Trophoblast cell (in vitro differentiated cells and primary cell): ENCODE results near the gene DLX2.
A peak's percentile ranks its signal among the peaks of the same experiment; 100 is the strongest.

ENCODE experiments used
- DNase-seq, 2 donors: peaks; one replicate each; pipeline ENCODE4 v3.0.0-alpha.2; 2016
- H2AFZ ChIP-seq: 2 replicates; pipeline ENCODE4 v1.6.1; 2013; ENCODE audit warnings: low read length, moderate library complexity, mild to moderate bottlenecking; ENCODE audit not compliant: insufficient read depth, poor library complexity
- H2AK5ac ChIP-seq: 2 replicates; pipeline ENCODE4 v1.6.1; 2013; ENCODE audit warnings: mild to moderate bottlenecking, low read length
- H2BK120ac ChIP-seq: 2 replicates; pipeline ENCODE4 v1.6.1; 2013; ENCODE audit warnings: low read length, mild to moderate bottlenecking, moderate library complexity; ENCODE audit not compliant: insufficient read depth, poor library complexity
- H2BK12ac ChIP-seq: 2 replicates; pipeline ENCODE4 v1.6.1; 2013; ENCODE audit warnings: mild to moderate bottlenecking, low read length, moderate library complexity
- H2BK5ac ChIP-seq: 2 replicates; pipeline ENCODE4 v1.6.1; 2013; ENCODE audit warnings: low read length, low read depth, moderate library complexity, mild to moderate bottlenecking; ENCODE audit not compliant: poor library complexity
- H3K14ac ChIP-seq: 2 replicates; pipeline ENCODE4 v1.6.1; 2013; ENCODE audit warnings: mild to moderate bottlenecking, low read length
- H3K18ac ChIP-seq: 2 replicates; pipeline ENCODE4 v1.6.1; 2013; ENCODE audit warnings: mild to moderate bottlenecking, low read length
- H3K23ac ChIP-seq: 2 replicates; pipeline ENCODE4 v1.6.1; 2013; ENCODE audit warnings: low read length
- H3K27ac ChIP-seq: 2 replicates; pipeline ENCODE4 v1.5.1; 2013; ENCODE audit warnings: low read depth, mild to moderate bottlenecking, inconsistent platforms, low read length, moderate library complexity
- H3K27me3 ChIP-seq: 2 replicates; pipeline ENCODE4 v1.6.1; 2013; ENCODE audit warnings: inconsistent platforms, mild to moderate bottlenecking, low read length, moderate library complexity; ENCODE audit not compliant: insufficient read depth
- H3K36me3 ChIP-seq, 2 experiments: 1 replicate in 1 of 2; 2 replicates in 1 of 2; pipeline ENCODE4 v1.6.1; 2013; ENCODE audit warnings: low read length in 2 of 2, mild to moderate bottlenecking in 2 of 2, moderate library complexity in 1 of 2; ENCODE audit not compliant: insufficient read depth in 2 of 2, control insufficient read depth in 1 of 2
- H3K4ac ChIP-seq: 2 replicates; pipeline ENCODE4 v1.6.1; 2013; ENCODE audit warnings: low read depth, mild to moderate bottlenecking, low read length, moderate library complexity
- H3K4me1 ChIP-seq, 2 experiments: 1 replicate in 1 of 2; 2 replicates in 1 of 2; pipeline ENCODE4 v1.6.1; 2013; ENCODE audit warnings: low read length in 2 of 2, mild to moderate bottlenecking in 2 of 2, moderate library complexity in 1 of 2; ENCODE audit not compliant: insufficient read depth in 2 of 2, control insufficient read depth in 1 of 2
- H3K4me2 ChIP-seq: 2 replicates; pipeline ENCODE4 v1.6.1; 2013; ENCODE audit warnings: inconsistent platforms, mild to moderate bottlenecking, low read length, moderate library complexity
- H3K4me3 ChIP-seq: 2 replicates; pipeline ENCODE4 v1.5.1; 2013; ENCODE audit warnings: mild to moderate bottlenecking, low read depth, low read length, inconsistent platforms
- H3K79me1 ChIP-seq: one replicate; pipeline ENCODE4 v1.6.1; 2013; ENCODE audit warnings: low read length
- H3K79me2 ChIP-seq: 2 replicates; pipeline ENCODE4 v1.6.1; 2013; ENCODE audit warnings: low read length, mild to moderate bottlenecking; ENCODE audit not compliant: control insufficient read depth, insufficient read depth, poor library complexity
- H3K9ac ChIP-seq: 2 replicates; pipeline ENCODE4 v1.6.1; 2013; ENCODE audit warnings: mild to moderate bottlenecking, low read length
- H3K9me3 ChIP-seq: 2 replicates; pipeline ENCODE4 v1.6.1; 2013; ENCODE audit warnings: low read depth, mild to moderate bottlenecking, control low read depth, inconsistent platforms, low read length; ENCODE audit not compliant: insufficient read depth
- H4K12ac ChIP-seq: 2 replicates; pipeline ENCODE4 v1.6.1; 2013; ENCODE audit warnings: low read depth, mild to moderate bottlenecking, low read length, moderate library complexity
- H4K8ac ChIP-seq: 2 replicates; pipeline ENCODE4 v1.6.1; 2013; ENCODE audit warnings: low read depth, mild to moderate bottlenecking, low read length, moderate library complexity
- H4K91ac ChIP-seq: one replicate; pipeline ENCODE4 v1.6.1; 2013; ENCODE audit warnings: low read depth, mild to moderate bottlenecking, low read length, moderate library complexity
- WGBS: extraction: QIAGEN DNeasy Blood & Tissue Kit; methylation state at CpG from one replicate; pipeline ENCODE4 v1.1.7; 2013; ENCODE audit warnings: missing lambda C conversion rate; ENCODE audit not compliant: insufficient read length, insufficient coverage; ENCODE audit errors: extremely low coverage; 5-methylcytosine and 5-hydroxymethylcytosine counted together

Gene DLX2

GRCh38 chr2:172113617-172114016 is 10.9 kb upstream of the DLX2 start:
- no peak for DNase-seq
- Histone ChIP-seq H2BK5ac (no peak overlapping the region), H4K8ac (no peak overlapping the region), H3K18ac (no peak overlapping the region), H3K4me2 (no peak overlapping the region), H3K27me3 (no peaks in the 10 kb centered on the region), H3K9ac (no peak overlapping the region), H3K9me3 (no peaks in the 10 kb centered on the region), H3K14ac (no peak overlapping the region), H3K4me1 (peaks cover 8 to 9% of the 10 kb centered on the region in 2 experiments), H2BK120ac (no peak overlapping the region), H2BK12ac (no peak overlapping the region), H3K4ac (no peak overlapping the region), H4K12ac (no peak overlapping the region), H2AK5ac (no peak overlapping the region), H3K79me1 (no peaks in the 10 kb centered on the region), H3K79me2 (no peaks in the 10 kb centered on the region), H3K27ac (no peak overlapping the region), H3K4me3 (no peak overlapping the region), H4K91ac (no peak overlapping the region), H3K36me3 (no peaks in the 10 kb centered on the region), H3K23ac (no peak overlapping the region), H2AFZ (no peak overlapping the region)
- WGBS, result no CpG with 5 or more reads among the region's 2 CpGs

- H3K4me1 ChIP-seq, result peaks cover 9 to 22% of the 10 kb centered on the region in 2 experiments
- no peak overlapping the region for H3K27ac ChIP-seq
- H2AFZ ChIP-seq, result peak overlapping the region; percentile 42
- no peak overlapping the region for H2BK5ac ChIP-seq
- H3K27me3 ChIP-seq, result peaks cover 8% of the 10 kb centered on the region
- H4K91ac ChIP-seq, result no peak overlapping the region
- H4K12ac ChIP-seq, result peak overlapping the region; percentile 37
- no peak for DNase-seq
- H2BK12ac ChIP-seq, result no peak overlapping the region
- peak overlapping the region; percentile 59 for H4K8ac ChIP-seq
- H3K4ac ChIP-seq, result peak overlapping the region; percentile 20
- H3K18ac ChIP-seq, result no peak overlapping the region
- no peak overlapping the region for H3K23ac ChIP-seq
- WGBS, result no CpG with 5 or more reads among the region's 31 CpGs
- H3K9me3 ChIP-seq, result no peaks in the 10 kb centered on the region
- no peak overlapping the region for H2AK5ac ChIP-seq
- H3K36me3 ChIP-seq, result no peaks in the 10 kb centered on the region
- no peaks in the 10 kb centered on the region for H3K79me1 ChIP-seq
- no peak overlapping the region for H2BK120ac ChIP-seq
- H3K4me3 ChIP-seq, result no peak overlapping the region
- H3K79me2 ChIP-seq, result no peaks in the 10 kb centered on the region
- H3K9ac ChIP-seq, result no peak overlapping the region
- H3K4me2 ChIP-seq, result peak overlapping the region; percentile 7
- H3K14ac ChIP-seq, result peak overlapping the region; percentile 13
Measured at GRCh38 chr2:172109988-172110811, 7.5 kb upstream of the DLX2 start.

- no peak overlapping the region for H2BK5ac ChIP-seq
- no peak for DNase-seq
- H2BK12ac ChIP-seq, result no peak overlapping the region
- peaks cover 9 to 22% of the 10 kb centered on the region in 2 experiments for H3K4me1 ChIP-seq
- peaks cover 8% of the 10 kb centered on the region for H3K27me3 ChIP-seq
- peak overlapping the region; percentile 7 for H3K4me2 ChIP-seq
- peak overlapping the region; percentile 37 for H4K12ac ChIP-seq
- no peak overlapping the region for H2AK5ac ChIP-seq
- peak overlapping the region; percentile 13 for H3K14ac ChIP-seq
- H3K4me3 ChIP-seq, result no peak overlapping the region
- H3K79me1 ChIP-seq, result no peaks in the 10 kb centered on the region
- no peaks in the 10 kb centered on the region for H3K36me3 ChIP-seq
- H3K9me3 ChIP-seq, result no peaks in the 10 kb centered on the region
- H3K9ac ChIP-seq, result no peak overlapping the region
- H3K79me2 ChIP-seq, result no peaks in the 10 kb centered on the region
- peak overlapping the region; percentile 59 for H4K8ac ChIP-seq
- peak overlapping the region; percentile 42 for H2AFZ ChIP-seq
- WGBS, result no CpG with 5 or more reads among the region's 29 CpGs
- H3K4ac ChIP-seq, result no peak overlapping the region
- no peak overlapping the region for H4K91ac ChIP-seq
- no peak overlapping the region for H3K18ac ChIP-seq
- H3K27ac ChIP-seq, result no peak overlapping the region
- H2BK120ac ChIP-seq, result no peak overlapping the region
- H3K23ac ChIP-seq, result no peak overlapping the region
Measured at GRCh38 chr2:172109256-172109987, 6.7 kb upstream of the DLX2 start.

- H4K12ac ChIP-seq, result no peak overlapping the region
- no peaks in the 10 kb centered on the region for H3K79me2 ChIP-seq
- no peak overlapping the region for H2BK12ac ChIP-seq
- no peaks in the 10 kb centered on the region for H3K9me3 ChIP-seq
- no peak overlapping the region for H4K8ac ChIP-seq
- no peak overlapping the region for H3K14ac ChIP-seq
- no peak overlapping the region for H3K27ac ChIP-seq
- DNase-seq, result no peak
- no peak overlapping the region for H3K4me2 ChIP-seq
- no peak overlapping the region for H2AFZ ChIP-seq
- no peaks in the 10 kb centered on the region for H3K36me3 ChIP-seq
- no peak overlapping the region for H2BK120ac ChIP-seq
- H3K4me3 ChIP-seq, result no peak overlapping the region
- no peaks in the 10 kb centered on the region for H3K79me1 ChIP-seq
- no peak overlapping the region for H2BK5ac ChIP-seq
- no CpG with 5 or more reads among the region's 8 CpGs for WGBS
- H3K18ac ChIP-seq, result no peak overlapping the region
- H3K4me1 ChIP-seq, result peaks cover 9 to 22% of the 10 kb centered on the region in 2 experiments
- H3K9ac ChIP-seq, result no peak overlapping the region
- H2AK5ac ChIP-seq, result no peak overlapping the region
- H3K27me3 ChIP-seq, result peaks cover 8% of the 10 kb centered on the region
- no peak overlapping the region for H3K4ac ChIP-seq
- no peak overlapping the region for H4K91ac ChIP-seq
- H3K23ac ChIP-seq, result no peak overlapping the region
Measured at GRCh38 chr2:172108587-172108930, 5.9 kb upstream of the DLX2 start.
